NCI-H2196 treated with DMSO at 0.1 percent for 48 hours (cell line): ENCODE results near the gene OGFOD2.
"Not testable (repeated sequence)": the region's sequence is repeated elsewhere in the genome, so short reads cannot be mapped to it uniquely, and the experiment has no call there.

Experiments
- DNase-seq: peaks from one replicate; lab custom pipeline; 2025; ENCODE audit not compliant: unreplicated experiment; lab: John Stamatoyannopoulos, UW

OGFOD2 gene

DNA sequence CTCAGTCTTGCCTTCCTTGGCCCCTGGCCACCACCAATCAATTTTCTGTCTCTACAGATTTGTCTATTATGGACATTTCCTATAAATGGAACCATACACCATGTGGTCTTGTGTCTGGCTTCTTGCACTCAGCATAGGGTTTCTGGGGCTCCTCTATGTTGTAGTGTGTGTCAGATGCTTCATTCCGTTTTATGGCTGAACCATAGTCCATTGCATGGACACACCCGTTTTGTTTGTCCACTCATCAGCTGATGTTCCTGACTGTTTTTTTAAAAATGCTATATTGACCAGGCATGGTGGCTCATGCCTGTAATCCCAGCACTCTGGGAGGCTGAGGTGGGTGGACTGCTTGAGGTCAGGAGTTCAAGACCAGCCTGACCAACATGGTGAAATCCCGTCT is 26.4 kb downstream of the OGFOD2 start:
- DNase-seq, result no peak

DNA sequence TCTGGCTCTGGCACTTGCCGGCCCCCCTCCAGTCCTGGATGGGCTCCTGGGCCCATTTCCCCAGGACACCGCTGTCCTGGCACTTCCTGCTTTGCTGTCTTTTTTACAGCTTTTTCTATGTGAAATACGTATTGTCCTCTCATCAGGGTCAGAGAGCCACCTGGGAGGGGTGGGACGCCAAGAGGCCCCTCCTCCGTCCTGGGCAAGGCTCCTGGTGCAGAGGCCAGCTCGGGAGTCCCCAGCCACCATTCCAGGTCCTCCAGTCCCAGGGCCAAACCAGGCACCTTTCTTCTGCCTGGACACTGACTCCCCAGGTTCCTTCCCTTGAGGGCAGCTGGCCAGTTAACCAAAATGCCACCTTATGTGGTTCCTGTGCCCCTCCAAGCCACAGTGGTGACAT is 28.2 kb downstream of the OGFOD2 start:
- DNase-seq, result no peak

DNA sequence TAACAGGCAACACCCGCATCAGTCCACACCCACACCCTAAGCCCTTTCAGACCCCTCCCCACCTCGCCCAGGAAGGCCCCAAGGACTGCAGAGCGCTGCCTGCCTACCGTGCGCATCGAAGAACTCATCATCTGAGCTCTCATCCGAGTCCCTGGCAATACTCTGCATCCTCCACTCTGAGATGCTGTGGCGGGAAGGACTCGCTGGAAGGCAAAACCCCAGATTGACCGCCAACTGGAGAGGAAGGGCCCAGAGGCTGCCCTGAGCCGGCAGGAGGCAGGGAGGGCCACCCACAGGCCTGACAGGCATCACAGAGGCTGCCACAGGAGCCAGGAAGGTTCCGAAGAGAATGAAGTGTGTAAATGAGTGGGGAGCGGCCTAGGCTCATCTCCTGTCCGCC is 29.2 kb downstream of the OGFOD2 start:
- no peak for DNase-seq

DNA sequence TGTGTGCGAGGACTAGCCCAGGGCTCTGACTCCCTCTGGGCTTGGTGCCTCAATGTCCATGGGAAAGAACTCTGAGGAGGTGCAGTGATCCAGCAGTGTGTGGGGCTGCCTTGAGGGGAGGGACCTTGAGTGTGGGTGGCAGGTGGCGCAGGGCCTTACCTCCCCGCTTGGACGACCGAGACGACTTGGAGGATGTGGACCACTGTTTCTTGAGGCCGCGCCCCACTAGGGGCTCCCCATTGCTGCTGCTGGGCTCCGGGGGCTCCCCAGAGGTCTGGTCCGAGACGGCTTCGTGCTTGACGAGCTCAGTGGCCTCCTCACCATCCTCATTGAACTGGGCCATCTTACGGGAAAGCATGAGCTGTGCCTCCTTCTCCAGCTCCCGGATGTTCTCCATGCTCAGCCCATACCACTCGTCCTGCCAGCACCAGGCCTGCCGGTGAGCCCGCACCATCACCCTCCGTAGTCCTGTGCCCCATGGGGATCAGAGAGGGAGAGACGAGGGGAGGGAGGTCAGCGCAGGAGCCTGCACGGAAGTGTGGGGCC is 30.1 kb downstream of the OGFOD2 start:
- no peak for DNase-seq

DNA sequence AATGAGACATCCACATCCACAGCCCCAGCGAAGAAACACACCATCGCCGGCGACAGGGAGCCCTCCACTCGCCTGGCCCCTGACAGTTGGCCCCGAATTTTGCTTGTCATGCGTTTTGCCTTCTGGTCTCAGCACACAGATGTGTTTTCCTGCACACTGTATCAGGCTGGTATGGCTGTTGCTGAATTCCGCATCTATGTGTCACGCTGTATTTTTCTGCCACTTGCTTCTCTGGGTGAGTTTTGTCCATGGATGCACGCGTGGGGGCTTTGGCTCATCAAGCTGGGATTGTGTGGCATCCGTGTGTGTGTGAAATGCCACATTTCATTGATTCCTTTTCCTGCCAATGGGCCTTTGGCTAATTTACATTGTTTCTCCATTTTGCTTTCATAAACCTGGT is 31.9 kb downstream of the OGFOD2 start:
- DNase-seq, result no peak

DNA sequence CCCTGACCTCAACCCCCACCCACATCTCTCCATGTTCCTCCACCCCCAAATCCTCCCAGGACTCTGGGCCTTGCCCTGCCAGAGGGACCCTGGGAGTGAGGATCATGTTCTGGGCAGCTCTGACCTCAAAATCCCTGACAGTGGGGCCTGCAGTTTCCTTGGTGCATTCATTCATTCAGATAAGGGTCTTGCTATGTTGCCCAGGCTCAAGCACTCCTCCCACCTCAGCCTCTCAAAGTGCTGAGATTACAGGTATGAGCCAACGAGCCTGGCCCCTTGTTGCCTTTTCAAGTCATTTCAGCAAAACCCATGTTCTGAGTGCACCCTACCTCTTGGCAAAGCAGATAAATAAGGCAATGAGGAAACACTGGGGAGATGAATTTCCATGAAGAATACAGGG is 35.1 kb downstream of the OGFOD2 start:
- no peak for DNase-seq

DNA sequence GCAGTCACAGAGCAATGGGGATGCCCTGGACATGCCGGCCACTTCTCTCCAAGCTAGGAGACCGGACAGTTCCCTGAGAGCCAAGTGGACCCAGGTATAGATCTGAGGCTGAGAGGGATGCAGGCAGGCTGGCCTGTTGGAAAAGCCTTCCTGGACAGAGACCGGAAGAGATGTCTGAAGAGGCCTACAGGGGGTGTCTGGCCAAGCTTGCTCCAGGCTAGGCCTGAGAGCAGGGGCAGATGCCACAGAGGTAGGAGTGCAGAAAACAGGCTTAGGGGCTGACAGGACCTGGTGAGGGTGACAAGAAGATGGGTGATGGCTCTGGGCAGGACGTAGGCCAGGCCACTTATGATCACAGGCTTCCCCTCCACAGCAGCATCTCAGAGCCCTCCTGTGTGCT is 35.6 kb downstream of the OGFOD2 start:
- DNase-seq, result no peak

DNA sequence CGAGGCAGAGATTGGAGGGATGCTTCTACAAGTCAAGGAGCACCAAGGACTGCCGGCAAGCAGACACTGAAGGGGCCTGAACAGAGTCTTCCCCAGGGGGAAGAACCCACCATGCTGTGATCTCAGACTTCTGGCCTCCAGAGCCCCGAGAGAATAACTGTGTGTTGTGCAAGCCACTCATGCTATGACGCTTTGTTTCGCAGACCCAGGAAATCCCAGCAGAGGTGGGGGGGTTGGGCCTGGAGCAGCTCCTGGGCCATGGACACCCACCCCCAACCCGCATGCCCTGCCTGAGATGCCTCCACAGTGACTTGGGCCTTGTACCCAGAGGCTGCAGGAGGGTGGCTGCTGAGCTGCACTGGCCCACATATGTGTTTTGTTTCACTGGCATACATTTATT is 36.7 kb downstream of the OGFOD2 start:
- no peak for DNase-seq

DNA sequence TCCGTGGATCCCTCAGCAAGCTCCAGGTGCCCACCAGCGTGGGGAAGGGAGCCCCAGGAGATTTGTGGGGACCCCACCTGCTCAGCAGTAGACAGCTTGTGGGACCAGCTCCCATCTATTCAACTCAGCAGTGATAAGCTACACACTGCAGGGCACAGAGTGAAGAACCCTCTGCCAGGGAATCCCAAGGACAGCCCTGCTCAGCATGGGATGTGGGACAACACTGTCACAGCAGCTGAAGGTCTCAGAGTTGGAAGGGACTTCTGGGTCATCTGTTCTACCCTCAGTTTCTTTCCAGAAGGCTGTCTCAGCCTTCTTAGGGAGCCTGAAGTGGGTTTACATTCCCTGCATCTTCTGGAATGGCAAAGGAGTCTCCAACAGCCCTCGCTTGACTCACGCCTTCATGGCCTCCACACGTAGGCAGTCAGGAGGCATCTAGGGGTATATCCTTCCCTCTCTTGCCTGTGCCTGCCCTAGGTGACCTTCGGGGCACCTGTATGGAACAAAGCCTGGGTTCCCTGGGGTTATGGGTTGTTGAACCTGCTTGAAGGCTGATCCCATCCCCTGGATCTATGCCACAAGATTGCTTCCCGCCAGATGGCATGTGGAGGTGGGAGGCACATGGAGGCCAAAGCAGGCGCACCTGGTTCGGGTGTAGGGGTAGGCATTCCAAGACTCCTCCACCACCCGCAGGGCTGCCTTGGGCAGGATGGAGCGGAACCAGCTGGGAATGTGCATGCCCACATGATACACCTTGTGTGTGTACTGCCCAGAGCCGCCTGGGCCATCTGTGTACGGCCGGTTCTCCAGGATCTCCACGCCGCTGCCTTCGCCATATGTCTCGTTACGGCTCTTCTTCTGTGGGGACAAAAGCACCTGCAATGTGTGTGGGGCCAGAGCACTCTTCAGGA is 38.4 kb downstream of the OGFOD2 start:
- DNase-seq, result no peak

DNA sequence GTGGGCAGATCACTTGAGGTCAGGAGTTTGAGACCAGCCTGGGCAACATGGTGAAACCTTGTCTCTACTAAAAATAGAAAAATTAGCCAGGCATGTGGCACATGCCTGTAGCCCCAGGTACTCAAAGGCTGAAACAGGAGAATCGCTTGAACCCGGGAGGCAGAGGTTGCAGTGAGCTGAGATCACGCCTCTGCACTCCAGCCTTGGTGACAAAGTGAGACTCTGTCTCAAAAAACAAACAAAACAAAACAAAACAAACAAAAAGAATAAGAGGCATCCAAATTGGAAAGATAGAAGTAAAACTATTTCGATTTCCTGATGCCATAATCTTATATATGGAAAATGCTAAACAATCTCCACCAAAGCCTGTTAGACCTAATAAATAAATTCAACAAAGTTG is 39.4 kb downstream of the OGFOD2 start:
- not testable (repeated sequence) for DNase-seq

DNA sequence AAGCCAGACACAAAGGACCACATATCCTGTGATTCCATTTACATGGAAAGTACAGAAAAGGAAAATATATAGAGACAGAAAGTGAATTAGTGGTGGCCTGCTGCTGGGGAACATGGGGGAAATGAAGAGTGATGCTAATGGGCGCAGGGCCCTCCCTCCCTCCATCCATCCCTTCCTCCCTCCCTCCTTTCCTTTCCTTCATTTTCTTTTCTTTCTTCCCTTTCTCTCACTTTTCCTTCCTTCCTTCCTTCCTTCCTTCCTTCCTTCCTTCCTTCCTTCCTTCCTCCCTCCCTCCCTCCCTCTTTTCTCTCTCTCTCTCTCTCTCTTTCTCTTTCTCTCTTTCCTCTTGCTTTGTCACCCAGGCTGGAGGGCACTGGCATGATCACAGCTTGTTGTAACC is 42.7 kb downstream of the OGFOD2 start:
- DNase-seq, result no peak

DNA sequence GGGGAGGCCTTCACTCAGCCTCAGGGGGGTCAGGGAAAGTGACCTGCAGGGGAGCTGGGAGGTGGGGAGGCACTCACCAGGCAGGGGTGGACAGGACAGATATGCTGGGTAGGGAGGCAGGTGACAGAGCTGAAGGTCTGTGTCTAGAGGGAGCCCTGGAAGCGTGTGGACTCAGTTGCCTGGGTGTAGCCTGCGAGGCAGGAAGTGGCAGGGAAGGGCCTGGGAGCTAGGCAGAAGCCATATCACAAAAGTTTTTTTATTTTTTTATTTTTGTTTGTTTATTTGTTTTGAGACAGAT is 44.7 kb downstream of the OGFOD2 start:
- DNase-seq, result no peak

DNA sequence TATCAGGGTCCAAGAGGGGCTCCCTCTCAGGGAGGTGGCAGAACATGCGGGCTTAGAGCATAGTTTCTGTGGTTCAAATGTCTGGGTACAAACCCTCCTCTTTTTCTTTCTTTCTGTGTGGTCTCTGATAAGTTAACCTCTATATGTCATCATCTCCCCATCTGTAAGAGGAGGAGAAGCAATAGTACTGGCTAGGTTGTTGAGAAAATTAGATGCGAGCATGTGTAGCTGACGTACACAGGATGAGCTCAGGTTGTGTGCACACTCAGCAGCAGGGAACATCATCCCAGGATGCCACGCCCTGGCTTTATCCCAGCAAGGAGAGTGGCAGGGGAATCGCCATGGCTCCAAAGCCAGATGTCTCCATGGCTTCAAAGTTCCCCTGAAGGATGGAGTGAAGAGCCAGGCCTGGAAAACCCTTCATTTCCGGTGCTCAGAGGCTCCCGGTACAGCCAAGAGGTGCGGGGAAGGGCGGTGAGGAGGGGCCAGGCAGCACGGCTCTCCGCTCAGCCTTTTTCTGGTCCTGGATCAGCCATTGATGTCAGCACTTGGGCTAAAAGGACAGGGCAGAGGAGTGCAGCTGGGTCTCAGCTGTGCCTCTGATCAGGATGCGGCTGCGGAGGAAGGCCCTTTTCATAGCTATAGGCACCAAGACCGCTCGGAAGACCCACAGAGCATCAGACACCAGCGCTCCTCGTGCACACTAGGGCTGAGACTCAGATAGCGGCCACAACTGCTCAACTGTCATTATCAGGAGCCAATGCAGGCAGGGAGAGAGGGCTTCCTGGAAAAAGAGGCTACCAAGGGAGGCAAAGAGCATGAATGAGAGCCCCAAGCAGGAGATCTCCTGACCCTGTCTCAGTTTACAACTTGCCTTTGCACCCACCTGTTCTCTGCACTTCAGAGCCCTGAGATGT is 46.9 kb downstream of the OGFOD2 start:
- DNase-seq, result no peak

DNA sequence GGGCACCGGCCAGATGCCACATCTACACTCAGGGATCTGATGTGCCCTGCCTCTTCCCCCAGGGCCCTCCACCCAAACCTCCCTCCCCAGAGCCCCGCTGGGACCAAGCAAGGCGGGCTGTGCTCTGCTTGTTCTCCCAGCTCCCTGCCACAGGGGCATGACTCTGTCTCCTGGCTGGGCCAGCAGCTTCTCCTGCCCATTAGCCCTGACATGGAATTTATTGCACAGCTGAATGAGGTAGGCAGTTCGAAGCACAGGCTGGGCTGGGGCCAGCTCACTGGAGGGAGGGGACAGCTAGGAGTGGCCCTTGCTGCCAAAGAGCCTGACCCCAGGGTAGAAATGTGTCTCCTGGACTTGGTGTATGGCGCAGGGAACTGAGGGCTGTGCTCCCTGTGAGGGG is 47.8 kb downstream of the OGFOD2 start:
- DNase-seq, result no peak

DNA sequence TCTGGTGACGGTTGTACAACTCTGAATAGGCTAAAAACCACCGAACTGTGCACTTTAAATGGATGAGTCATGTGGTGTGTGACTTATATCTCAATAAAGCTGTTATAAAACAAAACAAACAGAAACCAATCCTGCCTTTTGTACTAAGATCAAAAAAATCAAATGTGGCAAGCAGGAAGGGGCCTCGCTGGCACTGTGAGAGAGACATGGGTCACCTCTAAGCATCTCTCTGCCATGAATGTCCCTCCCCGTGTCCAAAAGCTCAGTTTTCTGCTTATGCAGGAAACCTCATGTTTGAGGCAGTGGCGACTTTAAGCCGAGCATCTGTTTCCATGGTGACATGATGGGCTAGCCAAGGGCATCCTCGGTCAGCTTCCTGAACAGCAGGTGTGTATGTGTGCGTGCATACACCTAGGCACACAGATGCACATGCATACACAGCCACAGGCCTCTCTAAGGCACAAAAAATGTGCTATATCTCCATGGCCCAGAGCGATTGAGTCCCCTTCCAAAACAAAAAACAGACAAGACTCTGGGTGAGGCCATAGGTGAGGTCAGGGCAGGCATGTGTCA is 49.9 kb downstream of the OGFOD2 start:
- no peak for DNase-seq

DNA sequence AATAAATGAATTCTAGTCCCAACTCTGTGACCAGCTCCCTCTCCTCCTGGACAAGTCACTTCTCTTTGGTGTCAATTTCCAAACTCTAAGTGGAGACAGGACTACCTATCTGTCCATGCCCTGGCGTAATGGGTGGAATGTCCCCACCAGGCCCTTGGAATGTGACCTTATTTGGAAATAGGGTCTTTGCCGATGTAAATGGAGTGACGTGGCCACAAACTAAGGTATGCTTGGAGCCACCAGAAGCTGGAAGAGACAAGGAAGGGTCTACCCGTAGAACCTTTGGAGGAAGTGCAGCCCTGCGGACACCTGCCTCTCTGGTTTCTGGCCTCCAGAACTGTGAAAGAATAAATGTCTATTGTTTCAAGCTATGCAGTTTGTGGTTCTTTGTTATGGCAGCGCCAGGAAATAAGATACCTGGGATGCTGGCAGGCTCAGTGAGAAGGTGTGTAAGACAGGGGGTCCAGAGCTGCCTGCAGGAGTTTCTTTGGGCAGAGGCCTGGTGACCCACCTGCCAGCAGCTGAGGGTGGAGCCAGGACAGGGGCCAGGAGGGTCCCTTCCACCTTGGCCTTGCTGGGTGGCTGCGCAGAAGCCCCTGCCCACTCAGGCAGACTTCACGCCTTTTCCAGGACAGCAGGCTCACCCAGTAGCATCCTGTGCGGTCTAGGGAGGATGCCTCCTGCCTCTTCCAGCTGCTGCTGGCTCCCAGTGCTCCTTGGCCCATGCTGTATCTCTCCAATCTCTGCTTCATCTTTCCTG is 51.2 kb downstream of the OGFOD2 start:
- no peak for DNase-seq

DNA sequence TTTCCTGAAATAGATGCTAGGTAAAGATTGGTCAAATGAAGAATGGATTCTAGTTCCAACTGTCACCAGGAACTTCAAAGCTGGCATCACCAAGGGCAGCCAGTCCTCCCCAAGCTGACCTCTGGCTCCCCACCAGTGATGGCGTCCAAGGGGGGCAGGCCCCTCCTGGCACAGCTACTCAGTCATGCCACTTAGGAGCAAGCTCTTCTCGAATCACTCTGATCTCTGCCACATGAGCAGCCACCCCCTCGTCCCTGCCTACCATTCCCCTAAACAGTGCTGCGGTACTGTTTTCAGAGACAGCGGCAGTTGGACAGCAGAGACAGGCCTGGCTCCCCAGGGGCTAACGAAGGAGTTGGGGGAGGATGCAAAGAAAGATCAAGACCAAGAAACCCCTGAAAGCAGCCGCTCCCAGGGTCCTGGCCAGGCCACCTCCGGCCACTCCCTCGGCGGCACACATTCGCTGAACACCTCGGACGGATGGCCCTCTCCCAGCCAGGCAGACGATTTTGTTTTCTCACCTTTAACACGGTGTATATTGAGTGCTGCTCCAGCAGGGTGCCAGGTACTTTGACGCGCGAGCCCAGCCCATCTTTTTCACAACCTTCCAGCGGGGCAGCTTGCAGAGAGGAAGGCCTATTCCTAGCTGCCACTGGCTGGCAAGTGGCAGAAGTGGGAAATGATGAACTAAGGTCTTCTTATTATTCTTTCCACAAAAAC is 52.8 kb downstream of the OGFOD2 start:
- no peak for DNase-seq

DNA sequence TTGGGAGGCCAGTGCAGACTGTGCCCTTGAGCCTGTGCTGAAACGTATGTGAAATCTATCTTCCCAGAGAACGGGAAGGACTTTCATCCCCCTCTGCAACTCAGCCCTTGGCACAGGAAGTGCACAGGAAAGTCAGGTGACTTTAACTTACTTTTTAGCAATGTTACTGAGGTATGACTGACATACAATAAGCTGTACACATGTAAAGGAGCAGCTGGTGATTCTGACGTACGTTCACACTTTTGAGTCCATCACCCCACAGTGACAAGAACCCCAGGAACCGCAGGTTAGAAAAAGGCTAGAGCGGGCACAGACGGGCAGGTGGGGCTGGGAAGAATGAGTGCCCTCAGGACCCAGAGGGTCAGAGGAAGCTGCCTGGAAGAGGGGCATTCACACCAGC is 53.4 kb downstream of the OGFOD2 start:
- DNase-seq, result no peak

DNA sequence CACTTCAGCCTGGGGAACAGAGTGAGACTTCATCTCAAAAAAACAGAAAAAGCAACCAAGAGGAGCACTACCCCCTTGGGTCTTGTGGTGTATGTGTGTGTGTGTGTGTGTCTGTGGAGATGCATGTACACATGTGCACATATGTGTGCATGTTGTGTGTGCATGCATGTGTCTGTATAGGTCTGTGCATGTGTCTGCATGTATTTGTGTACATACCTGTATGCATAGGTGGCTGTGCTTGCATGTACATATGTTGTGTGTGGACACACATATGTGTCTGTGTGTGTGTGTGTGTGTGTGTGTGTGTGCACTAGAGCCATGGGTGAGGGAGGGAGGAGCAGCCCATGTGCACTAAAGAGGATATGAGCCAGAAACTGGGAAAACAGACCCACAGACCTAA is 54.5 kb downstream of the OGFOD2 start:
- DNase-seq, result no peak
